ENCODE data around the gene LRPPRC.

DNA sequence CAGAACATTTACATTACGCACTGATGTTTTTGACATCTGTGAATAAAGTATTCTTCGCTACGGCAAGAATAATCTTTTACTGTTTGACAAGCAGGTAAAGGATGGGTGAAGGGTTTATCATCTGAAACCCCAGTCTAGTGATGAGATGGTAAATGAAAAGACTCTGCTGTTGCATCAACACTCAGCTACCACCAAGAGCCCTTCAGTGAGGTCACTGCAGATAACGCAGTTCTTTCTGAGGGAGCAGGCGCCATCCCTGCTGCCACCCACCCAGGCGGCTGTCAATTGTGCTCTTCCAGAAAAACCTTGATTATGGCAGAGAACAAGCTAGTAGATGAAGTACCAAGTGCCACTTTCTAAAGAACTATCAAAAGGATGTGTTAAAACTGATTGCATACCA, 98.3 kb downstream of the LRPPRC start:
- TF ChIP-seq TGIF2 (CRISPR knock-in tag; IDR thresholded peaks at IDR 0.05) (no peak), PHF20 (IDR thresholded peaks at IDR 0.05; ENCODE audit: partially characterized antibody) (no peak), MECOM (CRISPR knock-in tag; IDR thresholded peaks at IDR 0.05) (no peak), POLR2AphosphoS5 (IDR thresholded peaks at IDR 0.05; ENCODE audit: control insufficient read depth, insufficient read depth, low read depth, low read length) (no peak), EZH2 (IDR thresholded peaks at IDR 0.05; ENCODE audit: borderline replicate concordance, low read depth, low read length) (no peak), TBP (optimal IDR thresholded peaks at IDR 0.05; ENCODE audit: low read depth, low read length) (no peak)
- TF ChIP-seq, protein P1, sequence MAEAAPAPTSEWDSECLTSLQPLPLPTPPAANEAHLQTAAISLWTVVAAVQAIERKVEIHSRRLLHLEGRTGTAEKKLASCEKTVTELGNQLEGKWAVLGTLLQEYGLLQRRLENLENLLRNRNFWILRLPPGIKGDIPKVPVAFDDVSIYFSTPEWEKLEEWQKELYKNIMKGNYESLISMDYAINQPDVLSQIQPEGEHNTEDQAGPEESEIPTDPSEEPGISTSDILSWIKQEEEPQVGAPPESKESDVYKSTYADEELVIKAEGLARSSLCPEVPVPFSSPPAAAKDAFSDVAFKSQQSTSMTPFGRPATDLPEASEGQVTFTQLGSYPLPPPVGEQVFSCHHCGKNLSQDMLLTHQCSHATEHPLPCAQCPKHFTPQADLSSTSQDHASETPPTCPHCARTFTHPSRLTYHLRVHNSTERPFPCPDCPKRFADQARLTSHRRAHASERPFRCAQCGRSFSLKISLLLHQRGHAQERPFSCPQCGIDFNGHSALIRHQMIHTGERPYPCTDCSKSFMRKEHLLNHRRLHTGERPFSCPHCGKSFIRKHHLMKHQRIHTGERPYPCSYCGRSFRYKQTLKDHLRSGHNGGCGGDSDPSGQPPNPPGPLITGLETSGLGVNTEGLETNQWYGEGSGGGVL (CRISPR knock-in tag; IDR thresholded peaks at IDR 0.05): no peak

Measured in K562 (cell line).